K562 (cell line): ENCODE data around the gene TACC3. TPM values are rescaled to one million over a fixed set of nuclear protein-coding genes. Genes with fewer than 3 reads are reported as not detected.

ENCODE experiments used
- ARID1B ChIP-seq: fragments of 450-650 bp; IDR thresholded peaks from 2 replicates; pipeline ENCODE4 v1.6.1; 2016; ENCODE audit warnings: antibody characterized with exemption, mild to moderate bottlenecking, inconsistent platforms
- ARNT ChIP-seq, 2 experiments: fragments of 450-650 bp; IDR thresholded peaks; 2 replicates each; pipeline ENCODE4 v1.6.1; 2016; ENCODE audit warnings: mild to moderate bottlenecking in 1 of 2
- BRF1 ChIP-seq: IDR thresholded peaks from 3 replicates; pipeline ENCODE4 v1.6.1; 2011; ENCODE audit warnings: borderline replicate concordance, mild to moderate bottlenecking; ENCODE audit not compliant: insufficient read length; ENCODE audit errors: extremely low read depth
- CREB3L1 ChIP-seq: fragments of 450-650 bp; IDR thresholded peaks from 2 replicates; pipeline ENCODE4 v1.6.1; 2014; ENCODE audit warnings: low read depth, mild to moderate bottlenecking, moderate library complexity, borderline replicate concordance
- HDAC2 ChIP-seq: fragments of 450-650 bp; IDR thresholded peaks from 2 replicates; pipeline ENCODE4 v1.6.1; 2016; ENCODE audit warnings: mild to moderate bottlenecking
- HDAC3 ChIP-seq: fragments of 450-650 bp; IDR thresholded peaks from 2 replicates; pipeline ENCODE4 v1.6.1; 2018; ENCODE audit warnings: borderline replicate concordance, mild to moderate bottlenecking, moderate library complexity; ENCODE audit not compliant: partially characterized antibody
- HDAC8 ChIP-seq: fragments of 450-650 bp; IDR thresholded peaks from 2 replicates; pipeline ENCODE4 v1.6.1; 2016; ENCODE audit warnings: mild to moderate bottlenecking, missing genetic modification characterization, moderate library complexity, missing compliant biosample characterization
- LCOR ChIP-seq: sonication (generic); formaldehyde crosslinking; IDR thresholded peaks from 2 replicates; pipeline ENCODE4 v1.8.0; 2022; ENCODE audit warnings: mild to moderate bottlenecking, missing genetic modification reagents
- MAFF ChIP-seq: IDR thresholded peaks from 2 replicates; pipeline ENCODE4 v1.6.1; 2012; ENCODE audit warnings: low read length, improper control_type of control experiment
- MAX ChIP-seq: sonication (generic); formaldehyde crosslinking; IDR thresholded peaks from 2 replicates; pipeline ENCODE4 v1.9.0; 2022; ENCODE audit warnings: mild to moderate bottlenecking, missing genetic modification reagents
- NCOA4 ChIP-seq: fragments of 450-650 bp; IDR thresholded peaks from 2 replicates; pipeline ENCODE4 v1.6.1; 2018; ENCODE audit warnings: mild to moderate bottlenecking; ENCODE audit not compliant: partially characterized antibody
- NFATC3 ChIP-seq: fragments of 450-650 bp; IDR thresholded peaks from 2 replicates; pipeline ENCODE4 v1.6.1; 2017; ENCODE audit warnings: mild to moderate bottlenecking
- NFE2L1 ChIP-seq: fragments of 450-650 bp; IDR thresholded peaks from 2 replicates; pipeline ENCODE4 v1.6.1; 2016; ENCODE audit warnings: missing genetic modification characterization, low read depth, mild to moderate bottlenecking, missing compliant biosample characterization, moderate library complexity, borderline replicate concordance
- PCBP1 ChIP-seq: fragments of 200-400 bp; formaldehyde crosslinking; IDR thresholded peaks from 2 replicates; pipeline ENCODE4 v1.6.1; 2018; ENCODE audit warnings: mild to moderate bottlenecking, low read depth, low read length; ENCODE audit not compliant: poor library complexity, severe bottlenecking
- POLR2A ChIP-seq: fragments of 450-650 bp; conservative IDR thresholded peaks from 2 replicates; pipeline ENCODE4 v1.6.1; 2016
- POLR2G ChIP-seq: fragments of 200-400 bp; formaldehyde crosslinking; IDR thresholded peaks from 2 replicates; pipeline ENCODE4 v1.6.1; 2017; ENCODE audit warnings: low read depth, mild to moderate bottlenecking, antibody characterized with exemption, low read length, moderate library complexity
- SRSF1 ChIP-seq: fragments of 200-400 bp; formaldehyde crosslinking; IDR thresholded peaks from 2 replicates; pipeline ENCODE4 v1.6.1; 2017; ENCODE audit warnings: mild to moderate bottlenecking, low read depth, low read length, moderate library complexity
- STAG1 ChIP-seq: sonication (generic); formaldehyde crosslinking; IDR thresholded peaks from 2 replicates; pipeline ENCODE4 v1.5.0; 2020; ENCODE audit warnings: missing genetic modification reagents, borderline replicate concordance
- SUPT5H ChIP-seq: fragments of 450-650 bp; IDR thresholded peaks from 2 replicates; pipeline ENCODE4 v1.6.1; 2016
- UBTF ChIP-seq, 2 experiments: IDR thresholded peaks; 2 replicates each; pipeline ENCODE4 v1.6.1; 2012; ENCODE audit warnings: improper control_type of control experiment in 2 of 2, low read depth in 2 of 2, low read length in 2 of 2, borderline replicate concordance in 1 of 2
- ZBED1 ChIP-seq: IDR thresholded peaks from 2 replicates; pipeline ENCODE4 v1.6.1; 2014
- ZBTB7A ChIP-seq: IDR thresholded peaks from 2 replicates; pipeline ENCODE4 v1.6.1; 2011; ENCODE audit warnings: low read depth, mild to moderate bottlenecking, low read length, moderate library complexity, borderline replicate concordance; ENCODE audit not compliant: control insufficient read depth
- ZNF197 ChIP-seq: fragments of 200-800 bp; sonication (Bioruptor generic); IDR thresholded peaks from 2 replicates; pipeline ENCODE4 v1.6.1; 2016; ENCODE audit warnings: low read depth, missing genetic modification characterization, missing compliant biosample characterization
- ZNF311 ChIP-seq: fragments of 250-450 bp; sonication (Bioruptor Pico); IDR thresholded peaks from 2 replicates; pipeline ENCODE4 v1.4.0; 2020; ENCODE audit warnings: mild to moderate bottlenecking, moderate library complexity
- ZNF830 ChIP-seq: fragments of 250-450 bp; sonication (Bioruptor Pico); IDR thresholded peaks from 2 replicates; pipeline ENCODE4 v1.5.0; 2021; ENCODE audit warnings: mild to moderate bottlenecking
- polyA plus RNA-seq, 8 experiments: library from polyadenylated mRNA; depleted of rRNA in 4 of 8; stranded (reverse) in 5 of 8; unstranded in 3 of 8; fragments of >200 nt; fragmentation: Nextera tagmentation in 2 of 8; fragmentation: Illumina TruSeq in 1 of 8; extraction: Ambion mirVana in 2 of 8; extraction: Trizol in 1 of 8; gene quantifications; 2 replicates each; pipeline versions ENCODE4 v1.2.1 to v1.2.3, GENCODE V29; 2011 to 2014; ENCODE audit warnings: inconsistent platforms in 1 of 8, missing spikeins in 1 of 8
- total RNA-seq, 7 experiments: library from RNA; depleted of rRNA in 6 of 7; stranded (reverse); fragments of >200 nt in 6 of 7; fragmentation: Illumina TruSeq in 2 of 7; extraction: Trizol in 2 of 7; gene quantifications; 2 replicates each; pipeline versions ENCODE4 v1.2.1 to v1.2.3, GENCODE V29; 2011 to 2021; ENCODE audit warnings: low replicate concordance in 1 of 7
- TF ChIP-seq, protein P1 (sequence below): fragments of 450-650 bp; IDR thresholded peaks from 2 replicates; pipeline ENCODE4 v1.6.1; 2016; ENCODE audit warnings: low read depth, mild to moderate bottlenecking, moderate library complexity

The TACC3 gene
- total and polyA plus RNA-seq, 9 of the 15 experiments (the other 6 are each of a cell fraction or from before 2014, with no cell fraction given), result 1.9 to 122 (median 55.6) TPM

- TF ChIP-seq POLR2G (no peak), PCBP1 (no peak), HDAC3 (no peak), ZBTB7A (peak; percentile 62; the same call in 1 of the 2 replicates), HDAC8 (no peak), BRF1 (no peak), ZNF830 (no peak), NCOA4 (no peak), POLR2A (no peak), LCOR (no peak), ZNF197 (no peak), ARID1B (peak; percentile 28; the same call in 1 of the 2 replicates), SRSF1 (no peak), NFE2L1 (tag) (no peak), UBTF (IDR thresholded peaks at IDR 0.05; ENCODE audit: borderline replicate concordance in 1 of 2, low read depth in 2 of 2, low read length in 2 of 2) (peak in 1 of 2 experiments; percentile 70; a peak in 1 of 4 replicates), MAX (no peak), ZNF311 (no peak), SUPT5H (no peak), MAFF (no peak), STAG1 (CRISPR knock-in tag) (no peak), ARNT (IDR thresholded peaks at IDR 0.05) (no peak), NFATC3 (no peak), ZBED1 (no peak), HDAC2 (no peak), CREB3L1 (no peak)
- TF ChIP-seq, protein P1, sequence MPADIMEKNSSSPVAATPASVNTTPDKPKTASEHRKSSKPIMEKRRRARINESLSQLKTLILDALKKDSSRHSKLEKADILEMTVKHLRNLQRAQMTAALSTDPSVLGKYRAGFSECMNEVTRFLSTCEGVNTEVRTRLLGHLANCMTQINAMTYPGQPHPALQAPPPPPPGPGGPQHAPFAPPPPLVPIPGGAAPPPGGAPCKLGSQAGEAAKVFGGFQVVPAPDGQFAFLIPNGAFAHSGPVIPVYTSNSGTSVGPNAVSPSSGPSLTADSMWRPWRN, result no peak
Measured at GRCh38 chr4:1788254-1788973, 67.1 kb downstream of the TACC3 start (continued).
